Tongue (tissue), 2 donors: ENCODE data around the gene TMEM215. TPM values are rescaled to one million over a fixed set of nuclear protein-coding genes. Genes with fewer than 3 reads are reported as not detected.
"Not testable (repeated sequence)": the region's sequence is repeated elsewhere in the genome, so short reads cannot be mapped to it uniquely, and the experiment has no call there.

Experiments used
- DNase-seq: peaks from one replicate; pipeline ENCODE4 v3.0.0-alpha.2; 2015
- total RNA-seq: library from RNA; depleted of rRNA; stranded (reverse); fragments of >200 nt; gene quantifications from one replicate; pipeline ENCODE4 v1.2.3, GENCODE V29; 2014

TMEM215 gene
- 2.1 TPM for total RNA-seq

DNA sequence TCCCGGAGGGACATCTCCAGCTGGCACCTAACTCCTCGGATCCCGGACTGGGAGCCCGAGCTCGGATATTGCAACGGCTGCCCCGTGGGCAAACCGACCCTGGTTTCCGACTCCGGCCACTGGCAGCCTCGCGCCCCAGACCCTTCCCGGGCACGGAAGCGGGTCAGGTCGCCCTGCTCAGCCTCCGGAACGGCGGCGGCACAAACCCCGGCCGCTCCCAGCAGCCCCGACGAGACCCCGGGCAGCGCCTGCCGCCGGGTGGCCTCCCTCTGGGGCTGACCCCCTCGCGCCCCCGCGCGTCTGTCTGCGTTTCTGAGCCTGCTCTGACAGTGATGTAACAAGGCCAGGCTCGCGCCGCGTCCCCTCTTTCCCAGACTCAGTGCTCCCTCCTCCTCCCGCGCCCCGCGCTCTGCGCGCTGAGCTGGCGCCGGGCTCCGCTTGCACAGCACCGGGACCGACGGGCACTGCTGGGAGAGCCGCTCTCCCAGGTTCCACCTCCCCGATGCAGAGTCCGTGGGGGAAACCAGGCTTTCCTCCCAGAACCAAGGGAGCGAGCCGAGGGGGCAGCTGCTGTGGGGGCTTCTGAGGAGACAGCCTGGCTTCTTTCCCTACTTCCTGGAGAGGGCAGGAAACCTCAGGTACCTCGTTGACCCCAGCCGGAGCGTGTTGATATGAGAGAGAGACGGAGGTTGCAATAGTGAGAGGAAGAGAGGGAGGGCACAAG is at the start of gene TMEM215:
TSS of gene TMEM215 (plus strand) at position 373 of the 724 bp plus-strand sequence. CDS start 644 bp downstream, outside the sequence.
- DNase-seq = peak; percentile 49

DNA sequence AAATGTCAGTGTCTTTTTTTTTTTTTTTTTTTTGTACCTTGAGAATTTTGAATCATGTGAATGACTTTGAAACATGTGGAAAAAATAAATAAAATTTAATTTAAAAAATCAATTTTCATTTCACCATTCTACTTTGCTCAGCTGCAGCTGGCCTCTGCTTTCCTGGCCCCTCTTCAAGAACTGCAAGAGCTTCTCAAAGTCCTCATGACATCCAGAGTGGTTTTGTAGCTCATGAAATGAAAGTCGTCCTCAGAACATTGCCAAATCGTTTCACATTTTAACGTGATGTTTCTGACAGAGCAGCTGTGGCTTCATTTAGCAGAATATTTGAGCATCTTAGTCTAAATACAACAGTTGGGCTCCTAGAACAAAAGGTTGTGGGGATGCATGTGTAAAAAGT is 47.9 kb upstream of the TMEM215 start:
- DNase-seq = peak; percentile 73

DNA sequence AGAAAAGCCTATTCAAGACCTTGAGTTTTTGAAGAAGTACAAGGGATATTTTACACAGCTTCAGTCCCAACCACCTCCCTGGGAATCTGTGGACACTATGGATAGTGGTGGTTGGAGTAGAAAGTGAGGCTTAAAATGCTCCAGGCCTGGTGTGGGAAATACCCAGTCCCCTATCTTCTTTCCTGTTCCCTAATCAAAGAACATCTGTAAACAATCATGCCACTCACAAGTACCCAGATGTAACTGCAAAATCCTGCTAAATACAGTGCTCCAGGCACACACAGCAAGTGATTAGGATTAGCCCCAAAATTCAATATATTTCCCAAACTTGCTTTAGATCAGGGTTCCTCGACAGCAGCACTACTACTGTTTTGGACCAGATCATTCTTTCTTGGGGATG is 46.0 kb upstream of the TMEM215 start:
- DNase-seq = no peak

GRCh38 chr9:32738501-32739172 is 44.7 kb upstream of the TMEM215 start:
- no peak for DNase-seq

- DNase-seq = peak; percentile 18
These were observed 41.6 kb upstream of the TMEM215 start for GRCh38 chr9:32741706-32742105.

DNA sequence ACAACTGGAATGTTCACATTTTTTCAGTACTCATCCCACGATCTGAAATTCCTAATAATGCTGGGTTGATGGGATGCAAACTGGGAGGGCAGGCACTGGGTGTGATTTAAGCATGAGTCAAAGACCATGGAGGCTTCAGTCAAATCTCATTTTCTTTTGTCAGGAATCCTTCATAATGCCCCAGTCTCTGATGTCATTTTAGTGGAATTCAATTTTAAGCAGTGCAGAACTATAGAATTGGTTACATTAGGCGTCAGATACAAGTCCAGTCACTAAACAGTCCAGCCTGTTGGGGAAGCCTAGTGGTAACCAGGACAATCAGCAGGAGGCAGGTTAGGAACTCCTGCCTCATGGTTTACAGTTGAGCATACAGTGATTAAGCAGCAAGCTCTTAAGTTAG is 41.0 kb upstream of the TMEM215 start:
- DNase-seq = no peak

DNA sequence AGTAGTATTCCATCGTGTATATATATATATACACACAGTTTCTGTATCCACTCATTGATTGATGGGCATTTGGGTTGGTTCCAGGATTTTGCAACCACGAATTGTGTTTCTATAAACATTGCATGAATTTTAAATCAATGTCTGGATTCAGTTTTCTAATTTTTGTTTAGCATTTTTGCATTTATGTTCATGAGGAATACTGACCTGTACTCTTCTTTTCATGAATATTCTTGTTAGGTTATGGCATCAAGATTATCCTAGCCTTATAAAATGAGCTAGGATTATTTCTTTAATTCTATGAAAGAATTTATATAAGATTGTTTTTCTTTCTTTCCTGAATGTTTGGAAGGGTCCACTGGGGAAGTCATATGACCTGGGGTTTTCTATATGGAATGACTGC is 35.3 kb upstream of the TMEM215 start:
- DNase-seq = no peak

- no peak for DNase-seq
These were observed 27.6 kb upstream of the TMEM215 start for GRCh38 chr9:32755730-32756129.

DNA sequence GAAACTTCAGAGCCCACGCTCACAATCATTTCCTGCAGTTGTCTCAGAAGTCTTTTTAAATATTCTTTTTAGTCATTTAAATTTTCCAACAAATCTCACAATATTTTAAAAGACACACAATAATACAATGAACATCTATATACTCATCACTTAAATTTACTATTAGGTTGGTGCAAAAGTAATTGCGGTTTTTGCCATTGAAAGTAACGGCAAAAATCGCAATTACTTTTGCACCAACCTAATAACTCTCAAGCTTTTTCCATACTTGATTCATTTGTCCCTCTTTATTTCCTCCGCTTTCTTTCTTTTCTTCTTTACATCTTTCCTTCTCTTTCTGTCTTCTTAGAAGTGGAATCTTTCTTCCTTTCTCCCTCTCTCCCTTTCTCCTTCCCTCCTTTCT is 19.2 kb upstream of the TMEM215 start:
- DNase-seq = no peak

DNA sequence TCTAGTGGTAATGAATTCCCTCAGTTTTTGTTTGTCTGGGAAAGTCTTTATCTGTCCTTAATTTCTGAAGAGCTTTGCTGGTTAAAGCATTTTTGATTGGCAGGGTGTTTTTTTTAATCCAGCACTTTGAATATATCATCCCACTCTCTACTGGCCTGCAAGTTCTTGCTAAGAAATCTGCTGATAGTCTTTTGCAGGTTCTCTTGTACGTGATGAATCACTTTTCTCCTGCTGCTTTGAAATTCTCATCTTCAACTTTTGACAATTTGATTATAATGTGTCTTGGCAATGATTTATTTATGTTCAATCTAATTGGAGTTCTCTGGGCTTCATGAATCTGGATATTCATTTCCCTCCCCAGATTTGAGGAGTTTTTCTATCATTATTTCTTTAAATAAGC is 8.1 kb upstream of the TMEM215 start:
- no peak for DNase-seq

DNA sequence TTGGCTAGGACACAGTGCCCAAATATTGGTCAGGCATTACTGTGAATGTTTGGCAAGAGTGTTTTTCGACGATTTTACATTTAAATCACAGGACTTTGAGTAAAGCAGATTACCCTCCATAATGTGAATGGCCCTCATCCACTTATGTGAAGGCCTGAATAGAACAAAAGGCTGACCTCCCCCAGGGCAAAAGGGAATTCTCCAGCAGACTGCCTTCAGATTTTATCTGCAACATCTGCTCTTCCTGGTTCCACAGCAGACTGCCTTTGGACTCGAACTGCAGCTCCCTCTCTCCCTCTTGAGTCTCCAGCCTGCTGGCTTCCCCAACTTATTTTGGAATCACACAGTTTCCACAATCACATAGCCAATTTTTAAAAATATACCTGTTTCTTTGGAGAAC is 7.1 kb upstream of the TMEM215 start:
- no peak for DNase-seq

DNA sequence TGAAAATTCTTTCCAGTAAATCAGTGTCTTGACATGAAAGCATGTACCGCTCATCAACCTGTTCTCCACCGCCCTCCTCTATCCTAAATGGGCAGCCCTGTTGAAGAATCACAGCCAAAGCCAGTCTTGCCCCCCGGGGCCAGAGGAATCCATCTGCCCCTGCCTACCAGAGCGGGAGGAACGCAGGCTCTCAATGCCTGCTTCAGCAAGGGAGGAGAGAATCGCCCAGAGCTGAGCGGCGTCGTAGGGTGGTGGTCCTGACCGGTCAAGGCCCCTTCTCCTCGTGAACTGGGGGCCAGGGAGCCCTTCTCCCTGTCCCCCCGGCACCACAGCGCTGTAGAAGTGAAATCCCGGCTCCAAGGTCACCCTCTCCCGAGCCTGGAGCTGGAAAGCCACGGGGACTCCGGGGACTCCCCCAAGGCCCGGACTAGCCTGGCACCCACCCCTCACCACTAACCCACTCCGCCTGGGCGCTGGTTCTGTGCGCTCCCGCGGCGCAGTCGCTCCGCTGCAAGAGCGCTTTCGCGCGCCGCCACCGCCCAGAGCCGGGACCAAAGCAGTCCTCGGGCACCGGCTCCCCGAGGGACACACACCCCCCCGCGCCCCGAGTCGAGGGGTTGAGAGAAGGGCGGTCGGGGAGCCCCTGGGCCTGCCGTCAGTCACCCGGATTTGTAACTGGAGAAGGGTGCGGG is 718 bp upstream of the TMEM215 start:
- DNase-seq = no peak

DNA sequence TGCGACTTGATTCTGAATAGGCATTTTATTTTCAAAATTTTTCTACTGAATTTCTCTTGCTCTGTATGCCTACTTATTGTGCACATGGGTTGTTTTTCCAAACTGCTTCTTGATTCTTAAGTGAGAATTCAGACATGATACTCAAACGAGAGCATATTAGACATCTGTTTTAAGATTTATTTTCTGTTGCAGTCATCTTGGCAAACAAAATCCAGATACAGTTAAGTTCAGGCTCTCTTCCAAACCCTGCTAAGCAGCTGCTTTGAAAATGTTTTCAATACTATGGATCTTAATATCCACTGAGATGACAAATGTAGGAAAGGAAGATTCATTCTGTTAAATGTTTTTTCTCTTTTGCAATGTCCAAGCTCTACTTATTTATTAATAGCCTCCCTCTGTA is 4.5 kb downstream of the TMEM215 start:
- peak; percentile 58 for DNase-seq

- not testable (repeated sequence) for DNase-seq
These were observed 12.7 kb downstream of the TMEM215 start for GRCh38 chr9:32796015-32796414.

- DNase-seq = no peak
These were observed 18.2 kb downstream of the TMEM215 start for GRCh38 chr9:32801530-32801929.

GRCh38 chr9:32807217-32807616 is 23.9 kb downstream of the TMEM215 start:
- no peak for DNase-seq

DNA sequence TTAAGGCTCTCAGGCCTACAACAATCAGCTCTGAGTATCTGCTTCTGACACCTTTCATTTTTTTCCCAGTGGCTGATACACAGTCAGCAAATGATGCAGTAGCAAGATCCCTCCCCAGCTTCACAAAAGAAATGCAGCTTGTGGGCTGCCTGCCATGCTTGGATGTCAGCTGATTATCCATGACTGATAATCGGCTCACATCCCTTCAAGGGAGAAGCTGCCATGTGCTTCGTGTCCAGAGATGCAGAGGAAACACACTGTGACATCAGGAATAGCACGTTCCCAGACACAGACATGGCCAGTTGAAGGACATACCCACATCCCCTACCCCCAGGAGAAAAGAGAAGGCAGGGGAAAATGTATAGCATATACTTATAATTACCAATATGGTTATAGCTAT is 27.9 kb downstream of the TMEM215 start:
- peak; percentile 72 for DNase-seq

DNA sequence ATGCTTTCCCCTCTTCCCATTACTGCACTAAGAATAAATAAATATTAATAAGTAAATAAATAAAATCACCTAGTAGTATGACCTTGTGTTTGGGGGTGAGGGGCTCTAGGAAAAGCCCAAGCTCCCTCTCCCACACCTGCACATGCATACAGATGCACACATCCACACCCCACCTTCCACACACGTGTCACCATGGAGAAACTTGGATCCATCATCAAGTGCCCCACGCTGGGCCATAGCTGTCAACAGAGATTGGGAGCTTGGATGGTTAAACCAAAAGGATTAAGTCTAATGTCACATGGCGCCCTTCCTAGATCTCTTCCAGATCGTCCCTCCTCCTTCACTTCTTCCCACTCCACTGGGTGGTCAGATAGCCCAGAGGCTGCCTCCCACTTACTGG is 37.0 kb downstream of the TMEM215 start:
- DNase-seq = no peak

DNA sequence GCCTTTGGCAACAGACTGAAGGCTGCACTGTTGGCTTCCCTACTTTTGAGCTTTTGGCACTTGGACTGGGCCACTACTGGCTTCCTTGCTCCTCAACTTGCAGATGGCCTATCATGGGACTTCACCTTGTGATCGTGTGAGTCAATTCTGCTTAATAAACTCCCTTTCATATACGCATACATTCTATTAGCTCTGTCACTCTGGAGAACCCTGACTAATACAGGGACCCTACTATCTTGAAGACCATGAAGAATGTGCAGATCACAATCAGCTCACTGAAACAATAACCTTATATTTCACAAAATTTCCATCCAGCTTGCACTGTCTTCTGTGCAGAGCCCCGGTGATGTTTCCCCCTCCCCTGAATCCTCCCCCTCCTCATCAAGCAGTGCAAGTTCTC is 39.8 kb downstream of the TMEM215 start:
- DNase-seq = no peak

- DNase-seq = no peak
These were observed 40.2 kb downstream of the TMEM215 start for GRCh38 chr9:32823551-32823950.

DNA sequence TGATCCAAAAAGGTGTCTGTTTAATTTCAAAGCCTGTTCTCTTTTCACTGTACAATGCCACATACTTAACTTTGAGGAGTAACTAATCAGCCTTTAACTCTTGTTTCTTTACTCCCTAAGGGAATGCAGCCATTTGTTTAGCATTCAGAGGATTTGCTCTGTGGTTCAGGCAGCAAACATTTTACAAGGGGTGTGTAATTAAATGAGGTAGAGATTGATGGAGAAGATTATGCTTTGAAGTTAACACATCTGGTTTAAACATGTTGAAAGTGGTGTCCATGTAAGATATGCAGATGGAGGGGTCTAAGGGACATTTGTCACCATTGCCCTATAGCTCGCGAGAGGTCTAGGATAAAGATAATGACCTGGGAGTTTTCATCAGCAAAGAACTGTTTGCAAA is 41.9 kb downstream of the TMEM215 start:
- DNase-seq = no peak

DNA sequence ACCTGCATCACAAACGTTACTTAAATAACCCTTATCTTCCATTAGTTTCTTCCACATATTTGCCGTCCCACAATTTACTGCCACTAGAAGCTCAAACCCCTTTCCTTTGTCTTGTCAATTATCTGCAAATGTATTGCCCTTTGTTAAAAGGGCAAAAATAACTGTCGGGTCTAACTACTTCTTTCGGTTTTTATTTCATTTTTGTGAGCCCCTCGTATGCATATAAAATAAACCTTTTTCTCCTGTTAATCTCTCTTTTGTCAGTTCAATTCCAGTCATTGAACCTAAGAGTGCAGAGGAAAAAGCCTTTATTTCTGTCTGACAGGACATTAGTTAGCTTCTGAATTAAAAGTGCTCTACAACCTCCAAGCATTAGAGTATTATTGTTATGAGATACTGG is 45.5 kb downstream of the TMEM215 start:
- no peak for DNase-seq

DNA sequence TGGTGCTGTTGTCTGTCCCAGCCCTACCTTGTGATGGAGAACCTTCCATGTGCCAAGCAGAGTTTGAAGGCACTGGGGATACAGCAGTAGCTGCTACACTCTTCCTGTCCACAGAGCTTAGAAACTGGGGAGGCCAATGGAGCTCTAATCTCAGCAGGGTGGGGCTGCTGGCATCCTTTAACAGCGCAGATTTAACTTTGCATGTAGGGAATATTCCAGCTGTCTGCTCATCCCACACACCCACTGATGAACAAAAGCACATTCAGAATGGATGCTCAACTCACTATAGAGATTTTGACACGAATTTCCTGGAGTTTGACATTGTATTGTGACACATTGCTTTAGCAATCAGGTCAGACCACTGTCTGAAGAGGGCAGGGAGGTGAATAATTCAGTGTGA is 49.0 kb downstream of the TMEM215 start:
- DNase-seq = no peak
